ENCODE results near the gene SDK1.
A peak's percentile ranks its signal among the peaks of the same experiment; 100 is the strongest.

Gene SDK1

DNA sequence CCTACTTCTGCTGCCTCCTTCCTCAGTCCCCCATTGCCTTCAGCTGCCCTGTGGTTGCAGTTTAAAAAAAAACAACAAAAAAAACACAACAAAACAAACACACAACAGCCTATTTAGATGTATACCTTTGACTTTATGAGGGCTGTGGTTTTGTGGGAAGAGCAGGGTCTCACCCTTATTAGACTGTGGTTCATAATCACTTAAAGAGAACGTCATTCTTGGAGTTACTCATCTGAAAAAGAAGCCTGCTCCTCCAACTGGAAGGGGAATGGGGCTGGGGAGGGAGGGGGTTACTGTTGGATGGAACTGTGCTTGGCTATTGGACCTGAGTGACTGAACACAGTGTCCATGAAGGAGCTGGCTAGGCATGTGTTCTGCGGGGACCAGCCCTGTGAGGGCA lies 48.1 kb downstream of the SDK1 start:
- no peak for DNase-seq

DNA sequence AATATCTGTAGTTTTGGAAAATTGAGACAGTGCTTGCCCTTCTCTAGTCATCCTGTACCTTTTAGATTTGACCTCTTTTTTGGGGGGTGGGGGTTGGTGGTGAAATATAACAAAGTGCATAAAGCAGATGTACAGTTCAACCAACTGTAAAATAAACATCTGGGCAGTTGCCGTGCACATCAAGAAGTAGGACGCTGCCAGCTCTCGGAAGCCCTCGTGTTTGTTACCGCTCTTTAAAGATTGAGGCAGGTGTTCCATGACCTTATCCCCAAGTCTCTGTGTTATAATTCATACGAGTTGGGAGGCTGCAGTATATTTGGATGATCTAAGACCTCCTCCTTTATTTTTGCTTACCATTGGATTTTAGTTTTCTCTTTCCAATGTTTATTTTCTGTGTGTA lies 55.1 kb downstream of the SDK1 start:
- no peak for DNase-seq

DNA sequence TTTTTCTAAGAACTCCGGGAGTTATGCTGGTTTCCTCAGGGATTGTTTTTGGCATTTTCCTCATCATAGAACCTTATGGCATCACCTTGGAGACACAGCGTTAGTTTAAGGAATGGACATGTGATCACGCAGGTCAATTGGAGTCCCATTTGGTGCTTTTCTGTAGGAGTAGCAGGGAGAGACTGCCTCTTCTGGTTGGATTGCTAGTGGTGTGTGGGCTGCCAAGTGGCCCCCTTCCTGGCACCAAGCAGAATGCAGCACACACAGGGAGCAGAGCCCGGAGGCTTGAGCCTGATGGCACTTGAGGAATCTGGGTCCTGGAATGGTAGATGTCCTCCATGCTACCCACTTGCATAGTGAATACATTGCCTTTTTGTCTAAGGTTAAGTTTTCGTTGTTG lies 57.9 kb downstream of the SDK1 start:
- no peak for DNase-seq

DNA sequence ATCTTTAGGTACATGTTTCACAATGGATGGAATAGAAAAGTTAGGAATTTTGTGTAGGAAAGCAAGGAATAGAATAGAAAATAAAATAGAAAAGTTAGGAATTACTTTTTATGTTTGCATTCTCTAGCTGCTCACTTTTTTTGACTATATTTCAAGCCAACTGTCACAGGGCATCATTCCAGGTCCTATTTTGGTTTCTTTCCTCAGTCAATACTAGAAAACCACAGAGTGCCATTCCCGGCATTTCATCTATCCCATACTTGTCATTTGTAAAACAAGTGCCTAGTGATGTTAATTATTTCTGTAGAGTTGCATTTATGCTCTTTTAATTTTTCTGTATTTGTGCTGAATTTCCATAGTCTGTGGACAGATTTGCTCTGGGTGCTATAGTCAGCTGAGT lies 66.2 kb downstream of the SDK1 start:
- DNase-seq: no peak

DNA sequence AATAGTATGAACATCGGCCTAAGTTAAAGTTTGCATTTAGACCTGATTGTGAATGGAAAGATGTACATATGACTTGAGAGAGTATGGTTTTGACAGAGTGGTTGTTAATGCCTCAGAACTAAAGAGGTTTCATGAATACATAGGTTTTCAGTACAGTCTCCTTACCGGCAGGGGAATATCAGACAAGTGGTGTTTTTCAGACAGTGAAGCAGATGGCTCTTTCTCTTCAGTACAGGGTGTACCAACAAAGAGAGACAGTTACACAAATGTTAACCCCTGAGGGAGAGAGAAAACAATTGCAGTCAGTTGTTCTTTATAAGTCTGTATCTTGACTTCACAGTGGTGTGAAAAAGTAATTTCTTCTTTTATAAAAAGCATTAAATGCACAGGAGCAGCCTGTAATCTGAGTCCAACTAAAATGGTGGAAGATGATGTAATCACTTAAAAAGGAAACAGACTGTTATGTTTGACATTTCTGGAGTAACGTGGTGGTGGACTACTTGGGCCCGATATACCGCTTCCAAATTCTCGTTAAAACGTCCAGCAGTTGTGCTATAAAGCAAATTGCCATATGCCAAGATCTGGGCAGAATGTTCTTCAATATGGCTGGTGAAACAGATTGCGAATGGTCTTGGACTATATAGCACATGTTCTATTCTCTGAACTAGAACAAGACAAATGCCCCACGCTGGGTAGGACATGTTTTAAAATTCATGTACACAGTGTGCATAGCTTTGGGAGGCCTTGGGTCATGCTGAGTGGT lies 69.2 kb downstream of the SDK1 start:
- no peak for DNase-seq

DNA sequence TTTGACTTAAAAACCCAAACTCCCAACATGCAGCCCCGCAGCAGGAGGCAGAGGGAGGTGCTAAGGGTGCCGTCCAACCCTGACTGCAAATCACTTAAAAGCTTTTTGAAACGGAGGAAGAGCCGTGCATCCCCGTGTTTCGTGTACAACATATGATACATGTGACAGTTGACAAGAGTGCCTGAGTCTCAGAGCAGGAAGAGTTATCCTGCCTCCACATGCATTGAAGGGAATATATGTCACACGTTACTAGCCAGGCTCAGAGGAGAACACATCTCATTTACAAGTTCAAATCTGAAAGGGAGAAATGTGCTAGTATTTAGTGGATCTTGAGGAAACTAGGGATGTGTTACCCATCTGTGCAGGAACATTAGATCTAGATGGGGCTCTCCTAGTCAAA lies 69.9 kb downstream of the SDK1 start:
- no peak for DNase-seq

DNA sequence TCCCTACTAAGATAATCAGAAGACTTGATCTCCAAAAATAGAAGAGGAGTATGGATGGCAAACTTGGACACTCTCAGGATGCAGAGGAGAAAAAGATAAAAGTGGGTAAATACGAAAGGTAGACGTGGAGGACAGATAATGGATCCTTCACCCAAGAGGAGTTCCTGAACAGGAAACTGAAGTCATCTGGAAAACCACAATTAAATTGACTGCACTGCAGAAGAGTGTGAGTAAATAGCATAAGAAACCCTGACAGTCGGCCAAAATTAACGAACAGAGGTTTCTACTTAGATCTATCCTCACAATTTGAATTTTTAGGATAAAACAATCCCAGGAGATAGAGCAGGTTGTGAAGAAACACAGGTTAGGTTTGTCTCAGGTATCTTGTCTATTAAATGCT lies 70.5 kb downstream of the SDK1 start:
- DNase-seq: no peak

DNA sequence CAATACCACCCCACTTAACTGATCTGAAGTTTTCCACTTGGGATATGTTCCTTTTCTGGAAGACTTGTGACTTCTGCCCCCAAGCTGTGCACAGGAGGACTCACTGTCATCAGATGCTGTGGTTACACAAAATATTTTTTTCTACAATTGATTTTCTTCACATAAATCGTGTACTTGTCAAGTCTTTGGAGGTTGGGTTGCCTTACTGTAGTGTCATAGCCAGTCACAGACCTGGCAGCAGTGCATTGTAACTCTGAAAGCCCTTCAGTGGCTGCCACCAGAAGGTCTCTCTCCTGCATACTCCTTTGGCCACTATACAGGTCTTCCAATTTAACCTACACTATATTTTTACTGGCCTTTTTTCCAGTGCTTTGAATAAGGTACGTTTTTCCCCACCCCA lies 73.2 kb downstream of the SDK1 start:
- no peak for DNase-seq

DNA sequence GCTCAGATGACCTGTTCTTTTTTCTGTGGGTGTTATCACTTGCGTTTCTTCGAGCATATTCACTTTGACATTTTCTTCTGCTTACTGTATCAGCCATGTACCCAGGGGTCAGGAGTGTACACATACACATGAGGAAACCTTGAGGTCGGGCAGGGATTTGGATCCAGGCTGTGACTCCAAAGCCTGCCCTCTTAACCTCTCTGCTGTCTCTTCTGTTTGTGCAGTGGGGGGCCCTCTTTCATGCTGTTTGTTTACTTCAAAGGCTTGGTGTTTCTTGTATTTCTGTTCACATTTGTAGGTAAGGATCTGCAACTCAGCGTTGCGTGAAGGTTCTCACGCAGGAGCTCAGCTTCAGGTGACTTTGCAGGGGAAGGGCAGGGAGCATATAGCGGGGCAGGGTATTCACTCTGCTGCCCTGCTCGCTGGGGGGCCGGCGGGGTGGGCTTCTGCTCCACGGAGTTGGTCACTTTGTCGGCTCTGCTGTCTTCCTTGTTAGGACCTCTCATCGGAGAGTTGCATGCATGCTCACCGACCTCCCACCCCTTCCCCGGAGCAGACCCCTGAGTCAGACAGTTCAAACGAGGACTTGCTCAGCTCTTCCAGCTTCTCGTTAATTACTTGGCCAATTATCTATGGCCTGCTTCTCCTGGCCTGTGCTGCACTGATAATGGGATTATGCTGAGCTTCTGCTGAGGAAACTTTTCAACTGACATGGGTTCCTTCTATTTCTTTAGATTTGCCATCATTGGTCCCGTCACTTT lies 77.5 kb downstream of the SDK1 start:
- no peak for DNase-seq

DNA sequence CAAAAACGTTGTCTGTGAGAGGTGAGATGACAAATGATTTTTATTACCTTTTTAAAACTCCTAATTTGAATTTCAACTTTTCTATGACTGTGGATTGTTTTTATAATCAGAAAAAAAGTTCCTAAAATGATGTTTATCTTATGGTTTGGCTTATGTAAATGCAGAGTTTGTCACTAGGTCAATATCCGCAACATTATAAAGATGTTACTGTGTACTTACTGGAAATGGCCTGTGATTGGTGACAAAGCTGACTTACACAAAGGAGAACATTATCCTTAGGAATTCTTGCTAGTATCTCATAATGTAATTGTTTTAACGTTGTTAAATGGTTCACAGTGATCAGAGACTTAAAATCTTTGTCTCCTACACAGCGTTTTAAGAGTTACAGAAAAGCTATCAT lies 79.0 kb downstream of the SDK1 start:
- no peak for DNase-seq

DNA sequence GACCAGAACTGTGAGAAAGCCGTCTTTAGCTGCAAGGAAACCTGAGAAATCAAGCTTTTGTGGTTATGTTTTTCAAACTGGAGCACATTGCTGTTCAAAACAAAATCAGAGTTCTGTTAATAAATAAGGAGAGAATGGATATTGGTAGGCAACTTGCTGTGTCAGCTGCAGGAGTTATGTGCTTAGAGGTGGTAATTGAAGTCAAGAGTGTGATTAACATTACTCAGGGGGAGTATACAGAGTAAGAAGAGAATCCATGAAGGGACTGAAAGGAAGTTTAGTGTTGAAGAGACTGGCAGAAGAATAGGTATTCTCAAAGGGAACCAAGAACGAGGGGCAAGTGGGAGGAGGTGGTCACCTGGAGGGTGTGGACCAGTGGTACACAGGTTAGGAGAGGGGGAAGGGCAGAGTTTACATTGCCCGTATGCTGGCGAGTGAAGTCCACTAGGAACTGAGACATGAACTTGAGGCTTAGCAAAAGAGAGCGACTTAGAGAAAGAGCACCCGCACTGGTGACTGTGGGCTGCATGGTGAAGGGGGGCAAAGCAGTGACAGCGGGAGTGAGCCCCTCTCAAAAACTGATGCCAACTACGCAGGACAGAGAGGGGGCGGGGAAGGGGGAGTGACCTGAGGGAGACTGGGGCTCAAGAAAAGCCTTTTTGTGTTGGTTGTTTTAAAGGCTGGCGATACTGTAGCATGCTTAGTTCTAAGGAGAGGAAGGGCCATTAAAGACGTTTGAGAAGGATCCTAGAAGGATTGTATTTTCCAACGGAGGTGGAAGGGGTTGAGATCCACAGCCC lies 80.0 kb downstream of the SDK1 start:
- no peak for DNase-seq

DNA sequence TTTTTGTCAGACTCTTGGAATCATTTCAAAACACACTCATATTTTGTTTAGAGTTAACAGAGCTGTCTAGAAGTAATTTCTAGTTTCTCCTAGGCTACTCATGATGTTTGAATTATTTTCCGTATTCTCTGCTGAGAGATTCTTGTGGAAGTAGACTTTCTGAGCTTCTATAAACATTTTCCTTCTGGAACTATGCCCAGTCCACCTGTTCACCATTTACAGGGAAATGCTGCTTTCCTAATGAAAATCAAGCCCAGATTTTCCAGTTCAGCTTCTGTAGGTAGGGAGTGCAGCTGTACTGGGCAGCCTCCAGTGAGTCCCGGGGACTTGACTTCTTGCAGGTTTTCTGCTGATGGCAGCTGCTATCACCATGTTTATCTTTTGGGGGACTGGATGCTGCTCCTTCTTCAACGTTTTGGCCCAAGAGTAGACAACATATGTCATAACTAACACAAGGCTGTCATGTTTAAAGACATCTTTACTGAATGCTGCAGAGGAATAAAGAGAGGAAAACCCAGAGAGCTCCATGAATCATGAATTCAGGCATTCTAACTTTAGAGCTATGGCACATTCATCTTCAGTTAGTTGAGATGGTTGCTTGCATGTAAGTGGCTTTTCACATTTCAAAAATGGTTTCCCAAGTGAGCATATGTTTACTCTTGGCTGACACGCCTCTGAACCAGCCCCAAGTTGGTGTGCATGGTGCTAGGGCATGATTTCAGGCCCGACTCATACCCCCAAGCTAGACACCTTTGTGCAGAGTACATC lies 85.6 kb downstream of the SDK1 start:
- DNase-seq: no peak

DNA sequence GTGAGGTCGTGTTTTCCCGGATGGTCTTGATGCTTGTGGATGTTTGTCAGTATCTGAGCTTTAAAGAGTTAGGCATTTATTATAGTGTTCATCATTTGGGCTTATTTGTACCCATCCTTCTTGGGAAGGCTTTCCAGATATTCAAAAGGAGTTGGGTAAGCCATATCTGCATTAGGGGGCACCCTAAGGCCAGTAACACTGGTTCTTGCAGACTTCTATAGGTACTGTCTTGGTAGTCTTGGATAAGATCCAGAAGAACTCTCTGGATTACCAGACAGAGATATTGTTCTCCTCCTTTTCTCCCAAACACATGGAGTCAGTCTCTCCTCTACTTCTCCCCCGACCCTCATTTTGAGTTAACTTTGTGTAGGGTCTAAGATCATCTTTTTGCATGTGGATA lies 92.8 kb downstream of the SDK1 start:
- no peak for DNase-seq

DNA sequence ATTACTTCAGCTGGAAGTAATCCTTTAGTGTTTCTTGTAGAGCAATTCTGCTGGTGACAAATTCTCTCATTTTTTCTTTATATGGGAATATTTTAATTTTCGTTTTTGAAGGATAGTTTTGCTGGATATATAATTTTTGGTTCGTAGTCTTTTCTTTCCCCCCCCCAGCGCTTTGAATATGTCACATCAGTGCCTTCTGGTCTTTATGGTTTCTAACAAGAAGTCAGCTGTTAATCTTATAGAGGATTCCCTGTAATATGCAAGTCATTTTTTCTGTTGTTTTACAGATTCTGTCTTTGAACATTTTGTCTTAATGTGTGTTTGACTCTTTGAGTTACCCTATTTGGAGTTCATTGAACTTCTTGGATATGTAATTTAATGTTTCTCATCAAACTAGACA lies 96.3 kb downstream of the SDK1 start:
- DNase-seq: no peak

DNA sequence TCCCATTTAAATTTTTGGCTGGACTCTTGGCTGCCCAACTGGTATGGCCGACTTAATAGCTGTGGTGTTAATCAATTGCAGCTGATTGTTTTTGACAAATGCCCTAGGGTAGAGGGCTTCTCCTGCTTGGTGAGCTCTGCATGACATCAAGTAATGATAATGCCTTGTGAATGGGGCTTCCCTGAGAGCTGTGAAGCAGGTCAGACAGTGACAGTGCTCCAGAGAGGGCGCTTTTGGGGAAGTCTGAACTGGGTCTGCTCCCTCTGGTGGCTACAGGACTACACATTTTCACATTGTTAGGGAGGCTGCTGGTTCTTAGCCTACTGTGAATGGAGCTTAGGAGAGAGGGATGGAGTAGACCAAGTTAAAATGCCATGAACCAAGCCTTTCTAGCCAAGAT lies 98.8 kb downstream of the SDK1 start:
- no peak for DNase-seq

DNA sequence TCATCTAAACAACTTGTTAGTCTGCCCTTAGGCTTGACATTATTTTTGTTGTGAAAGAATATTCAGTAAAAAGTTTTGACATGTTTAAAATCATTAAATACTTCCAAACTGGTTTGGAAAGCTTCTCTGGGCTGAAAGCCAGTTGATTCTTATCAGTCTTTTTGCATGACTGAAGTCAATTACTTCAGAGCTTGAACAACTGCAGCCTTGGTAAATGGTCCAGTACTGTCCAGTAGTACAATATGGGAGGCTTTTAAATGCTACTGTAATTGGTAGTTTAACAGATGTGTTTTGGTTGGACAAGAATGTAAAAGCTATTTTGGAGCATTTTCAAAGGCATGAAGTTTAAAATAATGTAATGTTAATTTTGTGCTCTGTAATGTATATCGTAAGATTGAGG lies 103.4 kb downstream of the SDK1 start:
- peak; percentile 17 for DNase-seq

DNA sequence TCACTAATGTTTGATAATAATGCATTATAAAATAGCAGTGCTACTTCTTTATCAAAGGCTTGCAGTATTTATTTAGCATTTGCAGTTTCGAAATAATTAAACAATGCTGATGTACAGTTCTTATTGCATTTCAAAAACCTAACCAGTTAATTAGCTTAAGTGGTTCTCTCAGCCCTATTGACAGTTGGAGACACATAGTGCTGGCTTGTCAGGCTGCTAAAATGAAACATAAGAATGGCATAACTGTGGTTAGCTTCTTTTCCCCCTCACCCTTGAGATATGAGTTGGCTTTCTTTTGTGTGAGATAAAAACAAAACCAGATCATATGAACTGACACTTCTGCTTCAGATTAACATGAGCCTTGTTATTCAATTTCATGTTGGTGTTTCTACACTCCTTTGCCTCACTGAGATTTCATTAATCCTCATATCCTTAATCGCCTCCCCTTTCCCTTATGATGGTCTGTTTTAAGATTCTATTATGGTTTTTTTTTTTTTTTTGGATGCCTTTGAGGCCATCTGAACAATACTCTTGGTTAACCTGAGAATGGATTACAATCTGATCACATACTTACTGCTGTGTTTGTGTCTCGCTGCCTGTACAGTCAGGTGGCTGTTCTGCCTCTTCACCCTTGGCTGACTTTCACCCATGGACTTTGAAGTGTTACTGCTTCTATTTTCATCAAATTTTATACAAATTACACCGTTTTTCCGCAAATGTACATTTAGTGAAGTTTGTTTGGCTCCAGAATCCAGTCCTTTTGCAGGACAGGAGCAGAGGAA lies 108.0 kb downstream of the SDK1 start:
- DNase-seq: no peak

DNA sequence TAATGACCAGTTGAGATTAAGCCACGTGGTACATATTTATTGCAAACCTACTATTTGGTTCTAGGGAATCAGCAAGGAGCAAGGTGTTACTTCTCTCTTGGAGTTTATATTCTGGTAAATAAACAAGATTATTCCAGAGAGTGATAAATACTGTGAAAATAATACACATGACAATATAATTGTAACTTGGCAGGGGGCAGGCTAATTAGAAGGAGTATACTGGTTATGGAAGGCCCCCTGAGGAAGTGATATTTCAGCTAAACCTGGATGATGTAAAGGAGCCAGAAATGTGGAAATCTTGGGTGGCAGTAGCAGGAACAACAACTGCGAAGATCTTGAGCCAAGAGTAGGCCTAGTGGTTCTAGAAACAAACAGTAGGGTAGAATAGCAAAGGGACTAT lies 111.8 kb downstream of the SDK1 start:
- no peak for DNase-seq

DNA sequence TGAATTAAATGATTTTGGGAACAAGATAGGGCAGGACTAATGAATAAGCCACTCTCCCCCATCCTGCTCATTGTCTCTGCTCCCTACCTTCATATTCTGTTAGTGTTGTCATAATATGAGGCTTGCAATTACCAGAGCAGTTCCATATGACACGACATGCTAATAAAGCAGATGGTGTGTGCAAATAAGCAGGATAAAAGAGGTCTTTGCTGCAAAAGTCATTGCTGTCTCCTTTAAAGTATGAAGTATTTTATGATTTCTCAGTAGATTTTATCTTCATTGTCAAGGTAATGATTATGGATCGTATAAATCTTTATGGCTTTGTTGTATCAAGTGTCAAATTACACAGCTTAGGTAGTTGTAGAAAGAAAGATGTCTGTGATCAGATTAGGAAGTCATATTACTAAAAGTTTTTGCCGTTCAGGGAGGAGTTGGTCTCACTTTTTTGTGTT lies 114.8 kb downstream of the SDK1 start:
- no peak for DNase-seq

DNA sequence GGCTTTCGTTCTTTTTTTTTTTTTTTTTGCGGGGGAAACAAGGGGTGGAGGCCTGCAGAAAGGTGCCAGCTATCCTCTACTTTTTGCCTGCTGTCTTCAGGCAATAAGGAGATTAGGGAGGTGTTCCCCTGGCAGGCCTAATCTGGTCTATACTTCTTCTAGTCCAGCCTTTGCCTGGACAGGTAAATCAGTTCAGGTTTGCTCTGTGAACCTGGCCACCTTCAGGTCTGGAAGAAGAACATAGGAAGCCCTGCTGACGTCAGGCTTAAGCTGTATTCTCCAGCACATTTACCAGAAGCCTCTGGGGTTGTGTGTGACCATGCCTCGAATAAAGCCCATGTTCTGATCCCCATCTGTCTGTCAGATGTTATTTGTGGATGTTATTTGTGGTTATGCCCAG lies 115.4 kb downstream of the SDK1 start:
- no peak for DNase-seq

DNA sequence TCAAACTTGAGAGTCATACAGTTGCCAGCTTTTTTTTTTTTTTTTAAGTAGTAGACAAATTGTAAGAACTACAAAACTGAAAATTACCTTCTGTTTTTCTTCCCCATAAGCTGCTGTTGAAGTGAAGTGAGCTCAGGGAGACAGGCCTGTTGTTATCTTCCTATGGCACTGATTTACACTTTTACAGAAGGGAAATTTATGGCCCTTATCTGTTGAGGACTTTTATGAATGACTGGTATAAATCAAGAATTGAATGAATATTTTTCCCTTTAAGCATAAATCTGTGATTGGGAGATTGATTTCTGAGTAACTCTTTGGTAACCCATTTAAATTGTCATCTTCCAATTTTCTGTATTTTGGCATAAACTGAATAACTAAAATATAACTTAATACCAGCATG lies 124.0 kb downstream of the SDK1 start:
- DNase-seq: no peak

DNA sequence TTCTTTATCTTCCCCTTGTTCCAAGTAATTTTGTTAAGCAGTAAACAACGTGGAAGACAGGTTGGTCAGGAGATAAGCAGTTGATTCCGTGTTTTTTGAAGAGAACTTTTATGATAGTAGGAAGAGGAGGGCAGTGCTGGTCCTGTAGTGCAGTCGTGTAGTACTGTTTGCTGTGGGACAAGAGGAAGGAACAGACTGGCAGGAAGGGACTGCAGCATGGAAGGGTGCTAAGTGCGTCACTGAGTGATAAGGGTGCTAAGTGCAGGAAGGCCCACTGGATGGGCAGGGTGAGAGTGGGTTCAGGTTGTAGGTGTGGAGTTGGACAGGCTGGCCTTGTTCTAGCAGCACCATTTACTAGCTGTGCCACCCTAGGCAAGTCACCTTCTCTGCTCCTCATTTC lies 125.0 kb downstream of the SDK1 start:
- no peak for DNase-seq
